GM23248 (cell line): ENCODE data around the gene ADGRV1.

Experiments used
- EZH2 ChIP-seq: fragments of 200-600 bp; sonication (generic); IDR thresholded peaks from 2 replicates; pipeline ENCODE4 v1.6.1; 2018; ENCODE audit warnings: antibody characterized with exemption, mild to moderate bottlenecking; ENCODE audit not compliant: insufficient read depth, poor library complexity, severe bottlenecking
- EZH2phosphoT487 ChIP-seq: fragments of 200-600 bp; sonication (generic); IDR thresholded peaks from 2 replicates; pipeline ENCODE4 v1.6.1; 2018; ENCODE audit warnings: antibody characterized with exemption, moderate library complexity, mild to moderate bottlenecking, low read depth; ENCODE audit not compliant: insufficient read depth

DNA sequence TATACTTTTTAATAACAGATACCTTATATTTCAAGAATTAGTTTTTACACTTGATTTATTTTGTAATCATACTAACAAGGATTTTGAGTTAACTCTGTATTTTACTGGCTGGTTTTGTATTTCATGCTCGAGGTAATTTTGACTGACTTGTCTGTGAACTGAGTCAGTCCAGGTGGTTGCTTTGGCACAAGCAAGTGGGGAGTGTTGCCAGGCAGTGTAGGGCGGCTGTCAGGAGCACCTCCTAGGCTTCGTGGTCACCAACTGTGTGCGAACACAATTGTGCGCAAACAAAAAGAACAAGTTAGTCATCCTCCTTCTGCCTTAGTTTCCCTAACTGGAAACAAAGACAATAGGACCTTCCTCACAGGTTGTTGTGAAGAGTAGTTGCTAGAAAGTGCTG, 286.3 kb downstream of the ADGRV1 start:
- TF ChIP-seq EZH2 (no peak), EZH2phosphoT487 (no peak)
